BE2C (cell line): ENCODE results near the gene HLF.

Source experiments
- DNase-seq: peaks from one replicate; pipeline ENCODE4 v3.0.0-alpha.2; 2020
- H3K27me3 ChIP-seq: fragments of 250-450 bp; sonication (Bioruptor Pico); 2 replicates; pipeline ENCODE4 v1.5.1; 2020; ENCODE audit warnings: mild to moderate bottlenecking
- H3K36me3 ChIP-seq: fragments of 250-450 bp; sonication (Bioruptor Pico); 2 replicates; pipeline ENCODE4 v1.5.1; 2020; ENCODE audit warnings: mild to moderate bottlenecking
- H3K4me1 ChIP-seq: fragments of 250-450 bp; sonication (Bioruptor Pico); 2 replicates; pipeline ENCODE4 v1.5.1; 2020
- H3K4me3 ChIP-seq: 2 replicates; pipeline ENCODE4 v1.5.1; 2011; ENCODE audit warnings: low read depth, low read length
- H3K9me3 ChIP-seq: fragments of 250-450 bp; sonication (Bioruptor Pico); 2 replicates; pipeline ENCODE4 v1.5.1; 2020
- CTCF ChIP-seq: IDR thresholded peaks from 2 replicates; pipeline ENCODE4 v1.5.1; 2012; ENCODE audit warnings: mild to moderate bottlenecking, low read depth, low read length

Gene HLF

GRCh38 chr17:55363033-55363432 lies 98.3 kb downstream of the HLF start:
- Histone ChIP-seq H3K4me1 (peaks cover 23% of the 10 kb centered on the region), H3K27me3 (no peaks in the 10 kb centered on the region), H3K9me3 (no peaks in the 10 kb centered on the region), H3K36me3 (no peaks in the 10 kb centered on the region), H3K4me3 (no peak overlapping the region)
- TF ChIP-seq CTCF, result no peak
- DNase-seq, result no peak

- Histone ChIP-seq H3K4me3 (no peak overlapping the region), H3K9me3 (no peaks in the 10 kb centered on the region), H3K36me3 (no peaks in the 10 kb centered on the region), H3K4me1 (peaks cover 23% of the 10 kb centered on the region), H3K27me3 (no peaks in the 10 kb centered on the region)
- DNase-seq, result peak; percentile 55
- TF ChIP-seq CTCF, result no peak
Measured at GRCh38 chr17:55366020-55366481, 101.3 kb downstream of the HLF start.

GRCh38 chr17:55368706-55369105 lies 103.9 kb downstream of the HLF start:
- H3K36me3 ChIP-seq, result no peaks in the 10 kb centered on the region
- TF ChIP-seq CTCF, result no peak
- DNase-seq, result no peak
- H3K4me1 ChIP-seq, result peaks cover 23% of the 10 kb centered on the region
- H3K4me3 ChIP-seq, result no peak overlapping the region
- H3K27me3 ChIP-seq, result no peaks in the 10 kb centered on the region
- H3K9me3 ChIP-seq, result no peaks in the 10 kb centered on the region
